Measurements from ENCODE around the gene HNRNPA1.
"Not testable (repeated sequence)": the region's sequence is repeated elsewhere in the genome, so short reads cannot be mapped to it uniquely, and the experiment has no call there.

HNRNPA1 gene

DNA sequence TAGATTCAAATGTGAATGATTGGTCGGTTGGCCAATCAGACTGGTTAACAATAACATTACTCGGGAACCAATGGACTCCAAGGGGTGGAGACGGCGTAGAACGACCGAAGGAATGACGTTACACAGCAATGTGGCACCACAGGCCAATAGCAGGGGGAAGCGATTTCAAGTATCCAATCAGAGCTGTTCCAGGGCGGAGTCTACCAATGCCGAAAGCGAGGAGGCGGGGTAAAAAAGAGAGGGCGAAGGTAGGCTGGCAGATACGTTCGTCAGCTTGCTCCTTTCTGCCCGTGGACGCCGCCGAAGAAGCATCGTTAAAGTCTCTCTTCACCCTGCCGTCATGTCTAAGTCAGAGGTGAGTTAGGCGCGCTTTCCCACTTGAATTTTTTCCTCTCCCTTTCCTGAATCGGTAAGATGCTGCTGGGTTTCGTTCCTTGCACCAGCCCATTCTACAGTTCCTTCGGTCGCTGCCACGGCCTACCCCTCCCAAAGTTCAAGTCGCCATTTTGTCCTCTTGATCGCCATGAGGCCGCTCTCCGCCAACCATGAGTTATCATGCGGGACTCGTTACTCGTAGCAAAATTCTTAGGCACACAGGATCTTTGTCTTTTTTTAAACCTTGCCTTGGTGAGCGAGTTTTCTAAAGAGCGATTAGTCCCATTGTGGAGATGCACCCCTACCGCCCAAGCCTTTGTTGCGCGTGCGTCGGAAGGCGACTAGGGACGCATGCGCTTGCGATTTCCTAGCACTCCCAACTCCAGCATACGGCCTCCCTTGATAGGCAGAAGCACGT, at the start of gene HNRNPA1:
Gene HNRNPA1, plus strand, starts transcription at position 259 of the 793 bp plus-strand sequence. Its CDS starts 82 bp downstream, at position 341.
- DNase-seq, result peak; percentile 99

DNA sequence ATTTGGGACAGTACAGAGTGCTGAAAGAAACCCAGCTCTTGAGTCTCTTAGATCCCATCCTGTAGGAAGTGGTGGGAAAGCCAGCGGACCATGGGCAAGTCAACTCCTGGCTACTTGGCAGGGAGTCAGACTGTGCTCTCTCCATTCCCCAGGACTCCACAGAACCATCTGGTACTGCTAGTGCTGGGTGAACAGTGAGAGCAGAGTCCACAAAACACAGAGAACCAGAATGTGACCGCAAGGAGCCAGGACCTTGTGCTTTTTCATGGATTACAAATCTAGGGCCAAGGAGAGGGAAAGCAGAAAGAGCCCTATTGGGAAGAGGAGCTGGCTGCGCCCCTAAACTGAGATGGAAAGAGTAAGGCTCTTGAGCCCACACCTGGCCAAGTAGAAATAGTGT, 49.3 kb upstream of the HNRNPA1 start:
- not testable (repeated sequence) for DNase-seq

DNA sequence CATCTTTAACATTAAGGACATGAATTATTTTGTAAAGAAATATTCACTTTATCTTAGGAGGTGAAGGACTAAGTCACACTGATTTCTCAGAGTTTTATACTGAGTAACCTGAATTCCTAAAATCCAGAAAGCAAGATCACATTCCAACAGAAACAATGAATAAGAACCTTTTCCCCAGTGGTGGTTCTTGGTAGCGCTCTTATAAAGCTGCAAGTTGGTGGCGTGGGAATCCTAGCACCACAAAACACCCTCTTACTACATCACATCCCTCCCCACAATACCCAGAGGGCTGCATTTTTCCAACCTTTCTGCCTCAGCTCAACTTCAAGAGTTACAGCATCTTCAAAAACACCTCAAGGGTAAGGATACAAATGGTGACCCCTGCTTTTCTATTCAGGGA, 47.7 kb upstream of the HNRNPA1 start:
- no peak for DNase-seq

DNA sequence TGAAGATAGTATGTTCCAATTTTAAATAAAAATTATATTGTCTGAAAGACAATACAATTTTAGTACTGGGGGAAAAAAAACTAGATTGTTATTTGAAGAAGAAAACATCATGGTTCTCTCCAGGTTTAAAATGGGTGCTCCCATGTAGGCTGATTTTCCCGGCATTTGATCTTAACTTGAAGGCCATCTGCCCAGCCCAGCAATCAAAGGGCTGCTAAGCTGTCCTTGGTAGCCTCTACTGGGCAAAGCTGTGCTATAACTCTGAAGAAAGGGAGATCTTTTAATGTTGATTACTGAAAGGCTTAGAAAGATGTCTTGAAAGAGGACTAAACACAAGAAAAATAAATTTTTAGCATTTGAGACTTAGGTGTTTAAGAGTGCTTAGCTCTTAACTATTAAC, 42.0 kb upstream of the HNRNPA1 start:
- no peak for DNase-seq

DNA sequence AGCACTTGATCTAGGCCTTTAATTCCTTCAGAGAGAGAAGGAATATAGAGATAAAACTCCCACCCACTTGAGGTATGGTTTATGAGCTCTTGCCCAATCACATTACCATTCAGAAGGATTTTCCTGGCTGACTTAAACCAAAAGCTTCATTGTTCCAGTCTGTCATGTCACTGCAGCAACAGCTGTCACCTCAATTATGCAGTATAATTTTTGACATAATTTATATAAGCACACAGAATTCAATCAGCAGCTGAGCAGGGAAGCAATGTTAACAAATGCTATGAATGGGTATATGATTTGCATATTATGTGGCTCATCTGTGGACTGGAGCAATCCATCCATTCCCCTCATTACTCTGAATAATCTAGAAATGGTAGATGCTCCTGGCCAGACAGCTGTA, 40.9 kb upstream of the HNRNPA1 start:
- DNase-seq, result no peak

DNA sequence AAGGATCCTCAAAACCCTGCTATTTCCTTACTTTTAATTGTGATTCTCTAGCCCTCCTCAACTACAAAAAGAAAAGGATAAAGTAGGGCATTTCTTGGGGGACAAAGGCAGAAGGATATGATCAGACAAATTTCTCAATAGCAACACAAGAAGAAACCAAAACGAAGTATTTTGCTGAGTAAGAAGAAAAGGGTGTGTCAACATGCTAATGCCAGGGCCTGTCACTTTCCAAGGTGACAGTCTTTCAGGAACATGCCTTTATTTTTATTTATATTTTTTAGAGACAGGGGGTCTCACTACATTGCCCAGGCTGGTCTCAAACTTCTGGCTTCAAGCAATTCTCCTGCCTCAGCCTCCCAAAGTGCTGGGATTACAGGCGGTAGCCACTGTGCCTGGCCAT, 40.4 kb upstream of the HNRNPA1 start:
- no peak for DNase-seq

DNA sequence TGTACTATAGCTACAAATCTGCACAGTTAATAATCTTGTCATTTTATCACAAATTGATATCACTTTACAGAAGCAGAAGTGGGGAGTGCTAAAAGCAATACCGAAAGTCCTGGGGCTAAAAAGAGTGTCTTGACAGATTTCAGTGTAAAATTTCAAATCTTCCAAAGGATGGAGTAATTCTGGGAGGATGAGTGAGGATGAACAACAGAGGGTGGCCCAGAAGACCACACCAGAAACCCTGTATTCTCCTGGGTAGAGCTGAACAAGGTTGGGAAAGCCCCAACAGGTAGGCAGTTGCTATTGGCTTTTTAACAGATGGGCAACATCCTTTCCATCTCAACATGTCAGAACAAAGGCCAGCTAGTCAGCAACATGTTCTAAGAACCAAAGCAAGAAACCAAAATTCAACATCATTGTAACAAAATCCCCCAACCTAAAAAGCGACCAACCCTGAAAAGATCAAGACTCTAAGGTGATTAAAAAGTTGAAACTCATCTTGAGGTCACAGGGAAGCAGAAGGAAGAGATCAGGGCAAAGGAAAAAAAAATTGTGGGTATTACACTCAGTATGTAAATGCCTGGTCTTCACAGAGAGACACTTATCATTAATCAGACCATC, 39.4 kb upstream of the HNRNPA1 start:
- no peak for DNase-seq

DNA sequence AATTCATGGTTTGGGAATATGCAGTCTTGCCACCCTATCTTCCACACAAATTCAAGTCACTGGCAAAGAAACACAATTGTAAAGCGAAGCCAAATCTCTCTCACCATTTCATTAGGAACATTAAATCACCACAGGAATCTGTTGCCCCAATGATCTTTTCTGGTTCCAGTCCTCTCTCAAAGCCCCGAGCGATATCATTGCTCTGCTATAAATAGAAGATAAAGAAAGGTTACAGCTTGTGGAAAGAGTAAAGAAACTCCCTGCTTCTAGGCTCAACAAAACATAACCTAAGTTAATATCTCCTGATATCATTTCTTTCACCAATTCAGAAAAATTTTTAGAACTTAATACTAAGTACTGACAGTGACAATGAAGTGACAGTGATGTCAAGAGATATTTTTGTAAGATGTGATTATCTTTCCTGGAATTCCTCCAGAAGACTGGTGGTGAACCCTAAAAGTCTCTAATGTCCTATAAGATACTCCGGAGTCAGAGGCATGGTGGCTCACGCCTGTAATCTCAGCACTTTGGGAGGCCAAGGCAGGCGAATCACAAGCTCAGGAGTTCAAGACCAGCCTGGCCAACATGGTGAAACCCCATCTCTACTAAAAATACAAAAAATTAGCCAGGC, 34.4 kb upstream of the HNRNPA1 start:
- no peak for DNase-seq

DNA sequence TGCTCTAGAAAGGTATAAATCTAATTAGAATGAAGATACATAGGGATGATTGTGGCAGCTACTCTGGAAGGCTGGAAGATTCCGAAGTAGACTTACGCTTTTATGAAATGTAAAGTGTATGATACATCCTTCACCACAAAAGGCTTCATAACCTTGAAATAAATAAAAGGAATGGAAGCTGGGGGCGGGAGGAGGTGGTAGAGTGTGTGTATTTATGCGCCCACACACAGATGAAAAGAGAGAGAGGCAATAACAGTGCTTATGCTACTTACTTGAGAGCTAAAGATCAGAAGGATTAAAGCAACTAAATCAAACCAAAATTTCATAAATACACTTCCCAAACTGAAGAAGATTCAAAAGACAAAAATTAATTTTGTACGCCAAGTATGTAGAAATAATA, 31.0 kb upstream of the HNRNPA1 start:
- no peak for DNase-seq

DNA sequence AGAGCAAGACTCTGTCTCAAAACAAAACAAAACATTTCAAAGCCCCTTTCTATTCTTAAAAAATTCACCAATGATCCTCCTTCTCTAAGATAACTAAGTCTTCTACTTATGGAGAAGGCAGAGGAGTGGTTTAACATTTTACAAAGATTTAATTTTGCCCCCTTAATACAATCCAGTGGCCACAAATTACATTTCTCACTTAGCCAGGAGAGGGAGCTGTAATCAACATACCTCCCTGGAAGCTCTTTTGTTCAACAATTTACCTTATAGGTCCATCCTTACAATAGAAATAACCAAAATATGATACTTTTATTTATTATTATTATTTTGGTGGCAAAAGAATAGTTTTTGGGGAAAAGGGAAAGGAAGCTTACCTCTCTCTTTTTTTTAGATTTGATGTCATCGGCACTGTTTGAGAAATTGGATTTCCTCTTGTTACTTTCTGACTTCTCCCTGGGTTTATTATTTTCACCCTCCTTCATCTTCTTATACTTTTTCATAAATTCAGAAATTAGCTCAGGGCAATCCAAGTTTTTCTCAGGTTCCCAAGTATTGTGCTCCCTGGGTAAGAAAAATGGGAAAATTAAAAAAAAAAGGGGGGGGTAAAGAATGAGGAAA, 28.8 kb upstream of the HNRNPA1 start:
- peak; percentile 15 for DNase-seq

DNA sequence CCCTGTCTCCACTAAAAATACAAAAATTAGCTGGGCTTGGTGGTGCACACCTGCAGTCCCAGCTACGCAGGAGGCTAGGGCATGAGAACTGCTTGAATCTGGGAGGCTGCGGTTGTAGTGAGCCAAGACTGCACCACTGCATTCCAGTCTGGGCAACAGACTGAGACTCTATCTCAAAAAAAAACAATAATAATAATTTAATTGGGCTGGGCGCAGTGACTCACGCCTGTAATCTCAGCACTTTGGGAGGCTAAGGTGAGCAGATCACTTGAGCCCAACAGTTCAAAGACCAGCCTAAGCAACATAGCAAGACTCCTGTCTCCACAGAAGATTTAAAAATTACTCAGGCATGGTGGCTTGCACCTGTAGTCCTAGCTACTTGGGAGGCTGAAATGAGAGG, 27.3 kb upstream of the HNRNPA1 start:
- no peak for DNase-seq

DNA sequence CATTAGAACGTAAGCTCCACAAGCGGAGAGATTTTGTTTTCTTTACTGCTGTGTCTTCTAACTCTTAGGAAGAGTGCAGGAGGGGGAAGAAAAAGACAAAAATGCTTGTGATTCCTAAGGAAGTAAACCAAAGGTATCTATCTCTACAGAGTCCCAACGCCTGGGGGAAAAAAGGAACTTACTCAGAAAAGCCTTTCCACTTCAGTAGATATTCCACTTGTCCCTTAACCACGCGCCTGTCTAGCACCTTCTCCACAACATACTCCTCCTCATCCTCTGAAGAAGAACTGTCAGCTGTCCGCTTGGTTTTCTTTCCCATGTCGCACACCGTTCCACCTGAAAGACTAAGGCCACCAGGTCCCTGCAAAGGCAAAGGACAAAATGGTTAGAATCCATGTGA, 23.2 kb upstream of the HNRNPA1 start:
- DNase-seq, result no peak

DNA sequence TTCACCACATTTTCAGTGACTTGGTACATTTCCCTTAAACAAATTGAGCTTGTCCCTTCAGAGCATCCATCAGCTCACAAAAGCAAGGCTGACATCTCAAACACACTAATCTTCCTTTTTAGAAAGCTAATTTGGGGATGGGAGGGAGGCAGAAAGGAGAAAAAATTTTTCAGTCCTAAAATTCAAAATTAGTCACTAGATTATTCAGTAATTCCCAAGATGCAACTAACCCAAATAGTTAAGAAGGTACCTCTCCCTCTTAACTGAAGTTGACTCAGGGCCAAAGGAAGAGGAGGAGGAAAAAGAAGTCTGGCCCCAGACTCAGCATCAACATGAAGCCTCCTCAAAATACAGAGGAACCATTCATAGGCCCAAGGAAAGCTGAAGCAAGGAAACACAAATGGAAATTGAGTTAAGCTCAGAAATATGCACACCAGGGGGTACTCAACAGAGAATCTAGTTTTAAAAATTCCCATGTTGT, 22.3 kb upstream of the HNRNPA1 start:
- no peak for DNase-seq

DNA sequence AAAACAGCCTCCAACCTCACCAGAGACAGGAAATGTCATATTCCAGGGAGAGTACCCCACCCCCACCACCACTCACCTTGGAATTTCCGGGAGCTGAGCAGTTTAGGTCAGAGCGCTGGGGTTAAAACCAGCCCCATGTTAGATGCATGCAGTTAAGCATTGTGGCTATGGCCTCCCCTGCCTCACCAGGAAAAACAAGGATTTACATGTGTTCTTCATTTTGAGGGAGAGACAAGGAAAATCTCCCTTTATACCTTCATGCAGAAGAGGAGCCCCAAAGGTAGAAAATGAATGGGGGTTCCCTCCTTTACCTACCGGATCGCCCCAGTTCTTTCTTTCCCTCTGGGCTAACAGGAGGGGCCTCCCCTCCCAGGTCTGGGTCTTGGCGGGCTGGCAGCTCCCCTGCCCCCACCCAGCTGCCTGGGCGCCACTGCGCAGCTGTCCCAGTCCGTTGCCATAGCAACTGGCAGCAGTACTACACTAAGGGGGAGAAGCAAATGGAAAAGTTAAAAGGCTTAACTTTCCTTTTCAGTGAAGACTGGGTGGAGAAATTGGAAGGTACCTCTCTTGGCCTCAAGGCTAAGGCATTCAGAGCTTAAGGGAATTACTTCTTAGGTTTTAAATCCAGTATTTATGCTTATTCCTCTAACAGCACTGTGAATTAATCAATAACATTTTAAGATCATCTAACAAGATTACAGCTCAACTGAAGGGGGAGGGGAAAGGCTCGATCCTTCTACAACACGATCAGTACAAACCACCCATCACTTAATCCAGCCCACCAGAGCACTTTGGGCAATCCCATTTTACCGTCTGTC, 21.1 kb upstream of the HNRNPA1 start:
- peak; percentile 52 for DNase-seq

DNA sequence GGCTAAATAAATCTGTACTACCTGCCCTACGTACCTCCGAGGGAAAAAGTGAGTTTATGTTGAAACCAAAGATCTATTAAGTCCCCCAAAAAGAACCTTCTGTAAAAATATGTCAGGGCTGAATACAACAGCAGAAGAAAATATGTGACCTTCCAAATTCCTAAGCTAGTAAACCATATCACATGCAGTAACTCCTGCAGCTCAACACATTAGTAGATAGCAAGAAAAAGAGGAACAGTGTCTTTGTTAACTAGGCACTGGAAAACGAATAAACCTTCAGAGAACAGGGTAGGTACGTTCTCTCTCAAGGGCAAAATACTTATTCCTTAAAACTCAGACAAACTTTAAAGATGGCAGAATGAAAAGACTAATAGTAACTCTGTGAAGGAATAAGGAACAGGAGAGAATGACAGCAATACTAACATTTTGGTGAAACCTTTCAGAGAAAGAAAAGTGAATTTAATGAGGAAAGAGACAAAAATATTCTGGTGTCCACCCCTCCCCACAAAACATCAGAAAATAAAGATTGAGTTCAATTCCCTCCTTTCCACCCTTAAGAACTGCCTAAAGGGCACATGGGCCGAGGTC, 18.6 kb upstream of the HNRNPA1 start:
- no peak for DNase-seq

DNA sequence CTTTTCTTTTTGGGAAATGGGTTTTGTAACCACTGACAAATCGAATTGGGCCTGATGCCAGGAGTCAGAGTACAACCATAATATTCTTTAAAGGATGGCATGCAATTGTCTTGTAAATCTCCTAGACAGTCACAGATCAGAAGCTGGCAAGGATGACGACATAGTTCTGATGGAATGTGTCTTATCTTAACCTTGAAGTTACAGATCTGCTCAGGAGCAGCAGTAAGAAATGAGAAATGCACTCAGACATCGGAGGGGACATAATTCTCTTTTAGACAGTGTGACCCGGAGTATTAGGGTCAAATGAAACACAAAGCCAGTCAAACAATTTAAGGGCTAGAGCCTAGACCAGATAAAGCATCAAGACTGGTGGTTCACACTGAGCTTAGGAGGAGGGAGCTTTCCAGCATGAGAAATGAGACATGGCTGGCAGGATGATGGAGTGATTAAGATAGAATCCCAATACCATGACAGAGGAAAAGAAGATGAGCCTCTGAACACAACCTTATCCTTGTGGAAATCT, 18.1 kb upstream of the HNRNPA1 start:
- no peak for DNase-seq

DNA sequence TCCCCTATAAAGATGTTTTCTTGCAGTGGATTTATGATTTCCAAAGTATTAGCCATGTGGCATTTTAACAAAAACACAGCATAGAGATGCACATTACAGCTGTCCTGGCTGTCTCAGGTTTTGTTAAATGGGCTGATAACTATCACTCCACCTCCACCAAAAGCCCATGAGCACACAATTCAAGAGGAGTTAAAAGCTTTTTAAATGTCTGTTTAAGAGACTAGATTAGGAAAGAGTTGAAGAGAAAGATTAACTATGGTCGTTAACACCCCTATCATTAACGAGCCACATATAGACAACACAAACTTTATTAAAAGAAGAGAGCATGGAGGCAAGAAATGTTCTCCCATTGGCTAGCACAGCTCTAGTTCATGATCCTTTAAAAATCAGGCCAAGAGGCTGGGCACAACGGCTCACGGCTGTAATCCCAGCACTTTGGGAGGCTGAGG, 15.1 kb upstream of the HNRNPA1 start:
- DNase-seq, result no peak

DNA sequence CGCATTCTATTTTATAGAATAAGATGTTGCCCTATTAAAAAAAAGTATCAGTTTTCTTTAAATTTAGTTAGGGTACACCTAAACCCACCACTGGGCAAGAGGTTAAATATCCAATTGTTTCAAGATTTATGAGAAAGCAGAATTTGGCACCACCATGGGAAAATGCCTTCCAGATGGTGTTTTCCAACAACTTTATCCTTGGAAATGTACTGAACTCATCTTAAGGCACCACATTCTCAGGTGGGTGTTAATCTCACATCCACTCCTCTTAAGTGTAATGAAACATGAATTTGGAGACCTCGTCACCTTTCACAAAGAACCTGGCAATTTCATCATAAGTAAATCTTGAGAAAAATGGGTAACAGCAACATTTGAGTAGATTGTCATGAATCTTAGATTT, 13.7 kb upstream of the HNRNPA1 start:
- DNase-seq, result no peak

DNA sequence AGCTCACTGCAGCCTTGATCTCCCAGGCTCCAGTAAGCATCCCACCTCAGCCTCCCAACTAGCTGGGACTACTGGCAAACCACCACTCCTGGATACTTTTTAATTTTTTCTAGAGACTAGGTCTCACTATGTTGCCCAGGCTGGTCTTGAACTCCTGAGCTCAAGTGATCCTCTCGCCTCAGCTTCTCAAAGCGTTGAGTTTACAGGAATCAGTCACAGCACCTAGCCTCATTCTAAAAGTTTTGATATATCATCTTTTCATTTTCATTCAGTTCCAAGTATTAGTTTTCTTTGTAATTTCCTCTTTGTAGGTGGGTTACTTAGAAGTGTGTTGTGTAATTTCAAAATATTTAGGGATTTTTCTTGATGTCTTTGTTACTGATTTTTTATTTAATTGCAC, 10.2 kb upstream of the HNRNPA1 start:
- DNase-seq, result no peak

DNA sequence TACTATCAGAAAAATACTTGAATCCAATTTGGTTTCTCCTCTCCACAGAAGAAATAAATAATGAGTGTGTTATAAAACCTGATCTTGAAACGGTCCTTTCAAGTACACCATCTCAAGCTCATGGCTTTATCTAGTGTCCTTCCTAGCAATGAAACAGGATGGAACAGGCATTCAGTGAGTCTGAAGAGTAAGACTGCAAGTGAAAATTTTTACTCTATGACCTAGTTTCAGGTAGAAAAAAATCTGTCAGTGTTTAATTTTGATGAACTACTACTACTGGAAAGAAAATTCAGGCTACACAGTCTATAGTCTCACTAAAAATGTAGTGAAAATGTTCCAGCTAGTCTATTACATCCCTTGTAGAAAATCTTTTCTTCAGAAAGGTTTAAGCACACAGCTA, 8.3 kb upstream of the HNRNPA1 start:
- no peak for DNase-seq

DNA sequence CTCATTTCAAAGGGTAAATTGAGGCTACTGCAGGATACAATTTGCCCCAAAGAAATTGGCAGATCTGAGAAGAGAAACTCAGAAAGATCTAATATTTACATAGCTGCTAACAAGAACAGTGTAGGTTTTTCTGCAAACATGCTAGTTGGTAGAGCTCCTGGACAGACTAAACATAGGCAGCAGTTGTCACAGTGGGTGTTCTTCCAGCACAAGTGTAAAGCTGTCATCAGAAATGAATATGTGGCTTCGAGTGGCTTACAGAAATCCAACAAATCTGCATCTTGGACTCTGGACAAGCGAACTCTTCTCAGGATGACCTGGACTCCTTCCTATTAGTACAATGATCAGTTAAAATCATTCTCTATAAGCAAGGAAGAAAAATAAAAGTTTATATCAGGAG, 6.5 kb upstream of the HNRNPA1 start:
- peak; percentile 53 for DNase-seq

DNA sequence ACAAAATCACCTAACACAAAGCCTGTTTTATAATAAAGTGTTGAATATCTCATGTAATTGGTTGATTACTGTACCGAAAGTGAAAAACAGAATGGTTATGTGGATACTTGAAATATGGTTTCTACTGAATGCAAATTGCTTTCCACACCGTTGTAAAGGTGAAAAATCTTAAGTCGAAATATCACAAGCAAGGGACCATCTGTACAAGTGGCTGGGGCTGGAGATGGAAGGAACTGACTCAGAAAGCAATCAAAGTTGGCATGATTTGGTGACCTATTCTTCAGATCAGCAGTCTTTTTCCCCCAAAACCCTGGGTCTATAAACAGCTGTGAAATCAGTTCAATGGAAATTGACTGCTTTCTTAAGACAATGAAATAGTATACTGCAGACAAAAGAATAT, 4.2 kb upstream of the HNRNPA1 start:
- no peak for DNase-seq
